GM12875 (cell line): ENCODE data around the gene SEMA5A.

ENCODE experiments used
- H3K4me3 ChIP-seq: one replicate; pipeline ENCODE4 v1.5.1; 2011; ENCODE audit warnings: low read depth, low read length, control low read depth
- CTCF ChIP-seq: IDR thresholded peaks from 2 replicates; pipeline ENCODE4 v1.5.1; 2011; ENCODE audit warnings: low read depth, mild to moderate bottlenecking, control low read depth, inconsistent platforms, low read length, moderate library complexity, borderline replicate concordance; ENCODE audit not compliant: insufficient read depth

The SEMA5A gene

GRCh38 chr5:9209846-9210492 lies 335.9 kb downstream of the SEMA5A start:
- H3K4me3 ChIP-seq = no peak overlapping the region
- no peak for TF ChIP-seq CTCF

DNA sequence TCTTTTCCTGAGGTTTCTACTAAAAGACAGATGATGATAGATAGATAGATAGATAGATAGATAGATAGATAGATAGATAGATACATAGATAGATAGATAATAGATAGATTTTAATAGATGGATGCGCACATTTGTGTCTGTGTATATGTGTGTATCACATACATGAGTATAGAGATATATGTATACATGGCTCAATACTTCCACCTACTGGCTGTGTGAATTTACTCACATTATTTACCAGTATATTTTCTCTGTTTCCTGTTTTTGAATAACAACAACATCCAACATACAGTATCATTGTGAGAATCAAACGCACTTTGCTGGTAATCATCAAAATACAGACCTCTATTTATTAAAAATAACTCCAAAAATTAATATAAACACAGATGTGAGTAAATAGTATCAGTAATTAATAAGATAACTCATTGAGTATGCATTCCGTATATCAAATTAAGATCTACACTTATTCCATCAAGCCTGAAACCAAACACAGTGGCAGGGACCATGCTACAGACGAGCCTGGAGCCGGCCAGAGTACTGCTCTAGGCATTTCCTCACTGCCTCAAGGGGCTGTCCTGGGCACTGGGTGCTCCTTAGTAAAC lies 338.0 kb downstream of the SEMA5A start:
- H3K4me3 ChIP-seq = no peak overlapping the region
- TF ChIP-seq CTCF = no peak

GRCh38 chr5:9202636-9203035 lies 343.2 kb downstream of the SEMA5A start:
- no peak for TF ChIP-seq CTCF
- no peak overlapping the region for H3K4me3 ChIP-seq

GRCh38 chr5:9201761-9202160 lies 344.1 kb downstream of the SEMA5A start:
- no peak overlapping the region for H3K4me3 ChIP-seq
- no peak for TF ChIP-seq CTCF

- TF ChIP-seq CTCF = no peak
- H3K4me3 ChIP-seq = no peak overlapping the region
Measured at GRCh38 chr5:9201011-9201410, 344.9 kb downstream of the SEMA5A start.

DNA sequence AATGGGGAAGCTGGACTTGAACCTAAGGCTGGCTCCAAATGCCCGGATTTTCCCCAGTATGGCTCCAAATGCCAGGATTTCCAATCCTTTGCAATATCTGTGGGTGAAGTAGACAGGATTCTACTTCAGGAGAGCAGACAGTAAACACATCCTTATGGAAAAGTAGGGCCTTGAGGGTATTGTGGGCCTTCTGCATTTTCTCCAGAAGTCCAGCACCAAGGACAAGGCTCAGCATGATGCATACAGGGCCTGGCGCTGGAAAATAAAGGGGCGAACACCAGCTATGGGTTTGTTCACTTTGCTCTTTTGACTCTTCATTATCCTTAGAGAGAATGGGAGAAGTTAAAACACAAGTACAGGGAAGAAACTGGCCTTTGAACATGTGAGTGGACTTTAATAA lies 347.5 kb downstream of the SEMA5A start:
- no peak for TF ChIP-seq CTCF
- no peak overlapping the region for H3K4me3 ChIP-seq

GRCh38 chr5:9197881-9198260 lies 348.0 kb downstream of the SEMA5A start:
- H3K4me3 ChIP-seq = no peak overlapping the region
- TF ChIP-seq CTCF = no peak
